Hepatocyte (in vitro differentiated cells): ENCODE measurements around the gene FBLN2. TPM values are rescaled to one million over a fixed set of nuclear protein-coding genes. Genes with fewer than 3 reads are reported as not detected.

Experiments
- DNase-seq: peaks from one replicate; pipeline ENCODE4 v3.0.0-alpha.2; 2016; ENCODE audit warnings: low spot score
- H2AFZ ChIP-seq: fragments of 200-600 bp; sonication (generic); 2 replicates; pipeline ENCODE4 v1.6.0; 2016; ENCODE audit warnings: antibody characterized with exemption, mild to moderate bottlenecking
- H3K27ac ChIP-seq: fragments of 200-600 bp; sonication (generic); 2 replicates; pipeline ENCODE4 v1.5.1; 2016; ENCODE audit warnings: mild to moderate bottlenecking
- H3K27me3 ChIP-seq: fragments of 200-600 bp; sonication (generic); 2 replicates; pipeline ENCODE4 v1.6.1; 2016
- H3K36me3 ChIP-seq: fragments of 200-600 bp; sonication (generic); replicated peaks from 2 replicates; pipeline ENCODE4 v1.5.1; 2016; ENCODE audit warnings: low read depth; ENCODE audit not compliant: insufficient read depth
- H3K4me1 ChIP-seq: fragments of 200-600 bp; sonication (generic); 2 replicates; pipeline ENCODE4 v1.5.1; 2016; ENCODE audit warnings: mild to moderate bottlenecking, moderate library complexity; ENCODE audit not compliant: insufficient read depth
- H3K4me2 ChIP-seq: fragments of 200-600 bp; sonication (generic); 2 replicates; pipeline ENCODE4 v1.6.0; 2016
- H3K4me3 ChIP-seq: fragments of 200-600 bp; sonication (generic); 2 replicates; pipeline ENCODE4 v1.5.1; 2016; ENCODE audit warnings: mild to moderate bottlenecking
- H3K79me2 ChIP-seq: fragments of 200-600 bp; sonication (generic); 2 replicates; pipeline ENCODE4 v1.6.0; 2017; ENCODE audit warnings: mild to moderate bottlenecking
- H3K9me2 ChIP-seq: fragments of 200-600 bp; sonication (generic); replicated peaks from 2 replicates; pipeline ENCODE4 v1.6.0; 2017; ENCODE audit warnings: mild to moderate bottlenecking; ENCODE audit not compliant: insufficient read depth
- H3K9me3 ChIP-seq: fragments of 200-600 bp; sonication (generic); 2 replicates; pipeline ENCODE4 v1.5.1; 2016; ENCODE audit warnings: low read depth, mild to moderate bottlenecking
- H4K20me1 ChIP-seq: fragments of 200-600 bp; sonication (generic); 2 replicates; pipeline ENCODE4 v1.6.0; 2016; ENCODE audit warnings: mild to moderate bottlenecking; ENCODE audit not compliant: insufficient read depth, poor library complexity, severe bottlenecking
- EZH2 ChIP-seq: fragments of 200-600 bp; sonication (generic); IDR thresholded peaks from 2 replicates; pipeline ENCODE4 v1.6.1; 2016; ENCODE audit warnings: antibody characterized with exemption, mild to moderate bottlenecking, borderline replicate concordance
- EZH2phosphoT487 ChIP-seq: fragments of 200-600 bp; sonication (generic); IDR thresholded peaks from one replicate; pipeline ENCODE4 v1.6.1; 2018; ENCODE audit warnings: antibody characterized with exemption, mild to moderate bottlenecking, low read depth, moderate library complexity; ENCODE audit not compliant: unreplicated experiment, severe bottlenecking
- WGBS: methylation state at CpG from one replicate; pipeline ENCODE4 v1.1.6; 2016; ENCODE audit warnings: low lambda C conversion rate; ENCODE audit errors: missing lambda C conversion rate; 5-methylcytosine and 5-hydroxymethylcytosine counted together
- polyA plus RNA-seq: library from polyadenylated mRNA; unstranded; fragments of >200 nt; fragmentation: Nextera tagmentation; extraction: Ambion mirVana; gene quantifications from 2 replicates; pipeline ENCODE4 v1.2.1, GENCODE V29; 2016
- total RNA-seq: library from RNA; depleted of rRNA; stranded (reverse); fragments of >200 nt; gene quantifications from 2 replicates; pipeline ENCODE4 v1.2.3, GENCODE V29; 2014
- TF ChIP-seq, protein P1 (sequence below): fragments of 200-600 bp; sonication (generic); IDR thresholded peaks from 2 replicates; pipeline ENCODE4 v1.5.1; 2016; ENCODE audit warnings: antibody characterized with exemption, mild to moderate bottlenecking; ENCODE audit not compliant: poor library complexity

FBLN2 gene
- total and polyA plus RNA-seq, 2 experiments from 2014 or later, result 75.8 to 76.2 TPM

DNA sequence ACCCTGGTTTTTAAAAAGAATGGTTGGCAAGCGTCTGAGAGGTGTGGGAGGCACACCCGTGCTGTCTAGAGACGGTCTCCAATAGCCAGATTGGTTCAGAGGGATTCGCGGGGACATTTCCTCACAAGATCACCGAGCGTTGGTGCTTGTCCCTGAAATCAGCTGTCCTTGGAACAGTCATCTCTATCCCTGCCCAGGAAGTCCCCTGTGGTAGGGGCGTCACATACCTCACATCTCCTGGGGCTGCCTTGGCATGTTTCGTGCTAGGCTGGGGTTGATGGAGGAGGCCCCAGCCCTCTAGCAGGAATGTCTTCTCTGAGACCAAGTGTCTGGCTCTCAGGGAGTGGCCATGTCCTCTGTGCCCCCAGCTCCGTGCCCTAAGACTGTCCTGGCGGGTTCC, 6.8 kb downstream of the FBLN2 start:
- no peaks in the 10 kb centered on the region for H3K27me3 ChIP-seq
- no peak overlapping the region for H3K4me3 ChIP-seq
- peak overlapping the region; percentile 74 for H3K27ac ChIP-seq
- H3K9me3 ChIP-seq, result no peaks in the 10 kb centered on the region
- DNase-seq, result no peak
- no peaks in the 10 kb centered on the region for H3K36me3 ChIP-seq
- H3K79me2 ChIP-seq, result peaks cover 2% of the 10 kb centered on the region
- WGBS, result 85% methylated on average over 11 of the region's 11 CpGs
- TF ChIP-seq EZH2phosphoT487 (no peak), EZH2 (no peak)
- TF ChIP-seq, protein P1, sequence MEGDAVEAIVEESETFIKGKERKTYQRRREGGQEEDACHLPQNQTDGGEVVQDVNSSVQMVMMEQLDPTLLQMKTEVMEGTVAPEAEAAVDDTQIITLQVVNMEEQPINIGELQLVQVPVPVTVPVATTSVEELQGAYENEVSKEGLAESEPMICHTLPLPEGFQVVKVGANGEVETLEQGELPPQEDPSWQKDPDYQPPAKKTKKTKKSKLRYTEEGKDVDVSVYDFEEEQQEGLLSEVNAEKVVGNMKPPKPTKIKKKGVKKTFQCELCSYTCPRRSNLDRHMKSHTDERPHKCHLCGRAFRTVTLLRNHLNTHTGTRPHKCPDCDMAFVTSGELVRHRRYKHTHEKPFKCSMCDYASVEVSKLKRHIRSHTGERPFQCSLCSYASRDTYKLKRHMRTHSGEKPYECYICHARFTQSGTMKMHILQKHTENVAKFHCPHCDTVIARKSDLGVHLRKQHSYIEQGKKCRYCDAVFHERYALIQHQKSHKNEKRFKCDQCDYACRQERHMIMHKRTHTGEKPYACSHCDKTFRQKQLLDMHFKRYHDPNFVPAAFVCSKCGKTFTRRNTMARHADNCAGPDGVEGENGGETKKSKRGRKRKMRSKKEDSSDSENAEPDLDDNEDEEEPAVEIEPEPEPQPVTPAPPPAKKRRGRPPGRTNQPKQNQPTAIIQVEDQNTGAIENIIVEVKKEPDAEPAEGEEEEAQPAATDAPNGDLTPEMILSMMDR, result no peak
- no peaks in the 10 kb centered on the region for H4K20me1 ChIP-seq
- H2AFZ ChIP-seq, result no peak overlapping the region
- no peaks in the 10 kb centered on the region for H3K9me2 ChIP-seq
- H3K4me1 ChIP-seq, result peaks cover 8% of the 10 kb centered on the region
- H3K4me2 ChIP-seq, result peak overlapping the region; percentile 37

DNA sequence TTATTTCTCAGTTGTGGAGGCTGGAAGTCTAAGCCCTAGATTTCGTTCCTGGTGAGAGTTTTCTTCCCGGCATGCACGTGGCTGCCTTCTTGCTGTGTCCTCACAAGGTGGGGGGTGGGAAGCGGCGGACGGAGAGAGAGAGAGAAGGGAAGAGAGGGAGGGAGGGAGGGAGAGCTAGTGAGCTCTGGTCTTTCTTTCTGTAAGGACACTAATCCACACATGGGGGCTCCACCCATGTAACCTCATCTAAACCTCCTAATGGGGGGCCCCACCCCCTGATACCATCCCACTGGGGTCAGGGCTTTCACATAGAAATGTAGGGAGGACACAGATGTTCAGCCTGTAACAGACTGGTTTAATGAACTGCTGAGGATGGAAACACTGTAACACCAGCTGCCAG, 7.3 kb downstream of the FBLN2 start:
- 43% methylated on average over 6 of the region's 6 CpGs for WGBS
- peak; percentile 51 for DNase-seq
- Histone ChIP-seq H3K79me2 (peaks cover 2% of the 10 kb centered on the region), H3K27me3 (no peaks in the 10 kb centered on the region), H3K9me3 (no peaks in the 10 kb centered on the region), H2AFZ (no peak overlapping the region), H3K27ac (peak overlapping the region; percentile 74), H3K4me1 (peaks cover 8% of the 10 kb centered on the region), H4K20me1 (no peaks in the 10 kb centered on the region), H3K36me3 (no peaks in the 10 kb centered on the region), H3K4me3 (no peak overlapping the region), H3K9me2 (no peaks in the 10 kb centered on the region), H3K4me2 (peak overlapping the region; percentile 37)
- TF ChIP-seq, protein P1, result no peak
- TF ChIP-seq EZH2, result no peak
- TF ChIP-seq EZH2phosphoT487, result no peak

DNA sequence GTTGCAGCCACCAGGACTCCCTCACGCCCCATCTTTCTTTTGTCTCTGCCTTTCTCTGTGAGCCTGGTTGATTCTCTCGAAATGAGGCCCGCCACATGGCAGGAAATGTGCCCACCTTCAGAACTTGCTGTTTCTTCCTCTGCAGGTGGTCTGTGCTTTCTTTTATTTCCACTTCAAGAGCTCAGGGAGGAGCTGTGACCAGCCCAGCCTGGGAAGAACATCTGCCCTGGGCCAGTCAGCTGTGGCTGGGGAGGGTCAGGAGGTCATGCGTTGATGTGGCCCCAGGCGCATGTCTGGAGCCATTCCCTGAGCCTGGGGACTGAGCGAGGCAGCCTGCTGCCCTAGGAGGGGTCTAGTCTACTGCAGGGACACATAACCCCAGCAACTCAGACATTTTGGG, 8.0 kb downstream of the FBLN2 start:
- H3K4me1 ChIP-seq, result peaks cover 8% of the 10 kb centered on the region
- 87% methylated on average over 6 of the region's 6 CpGs for whole genome bisulfite sequencing
- H3K27me3 ChIP-seq, result no peaks in the 10 kb centered on the region
- DNase-seq, result no peak
- H3K79me2 ChIP-seq, result peaks cover 2% of the 10 kb centered on the region
- H3K4me3 ChIP-seq, result no peak overlapping the region
- H3K27ac ChIP-seq, result no peak overlapping the region
- H3K4me2 ChIP-seq, result no peak overlapping the region
- H3K9me3 ChIP-seq, result no peaks in the 10 kb centered on the region
- H3K36me3 ChIP-seq, result no peaks in the 10 kb centered on the region
- H4K20me1 ChIP-seq, result no peaks in the 10 kb centered on the region
- H2AFZ ChIP-seq, result no peak overlapping the region
- H3K9me2 ChIP-seq, result no peaks in the 10 kb centered on the region
- TF ChIP-seq, protein P1, result no peak
- no peak for TF ChIP-seq EZH2phosphoT487
- TF ChIP-seq EZH2, result no peak

DNA sequence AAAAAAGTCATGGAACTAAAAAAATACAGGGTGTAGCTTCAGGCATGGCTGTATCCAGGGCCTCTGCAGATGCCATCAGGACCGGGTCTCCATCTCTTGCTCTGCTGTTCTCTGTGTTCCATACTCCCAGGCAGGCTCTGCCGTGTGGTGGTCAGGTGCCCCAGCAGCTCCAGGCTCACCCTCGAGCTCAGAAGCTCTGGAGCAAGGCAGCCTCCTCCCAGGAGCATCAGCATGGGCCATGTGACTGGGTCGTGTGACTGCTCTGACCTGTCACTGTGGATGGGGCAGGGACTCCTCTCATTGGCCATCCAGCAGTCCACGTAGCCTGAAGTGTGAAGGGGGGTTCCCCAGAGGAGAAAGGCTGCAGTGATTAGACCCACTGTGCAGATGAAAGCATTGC, 8.5 kb downstream of the FBLN2 start:
- no peak overlapping the region for H3K4me3 ChIP-seq
- no peak overlapping the region for H3K4me2 ChIP-seq
- peaks cover 2% of the 10 kb centered on the region for H3K79me2 ChIP-seq
- no peaks in the 10 kb centered on the region for H4K20me1 ChIP-seq
- no peaks in the 10 kb centered on the region for H3K36me3 ChIP-seq
- H3K27me3 ChIP-seq, result no peaks in the 10 kb centered on the region
- WGBS, result 83% methylated on average over 5 of the region's 5 CpGs
- no peaks in the 10 kb centered on the region for H3K9me2 ChIP-seq
- TF ChIP-seq, protein P1, result no peak
- TF ChIP-seq EZH2phosphoT487 (no peak), EZH2 (no peak)
- DNase-seq, result no peak
- H3K27ac ChIP-seq, result no peak overlapping the region
- H2AFZ ChIP-seq, result no peak overlapping the region
- no peaks in the 10 kb centered on the region for H3K9me3 ChIP-seq
- H3K4me1 ChIP-seq, result peaks cover 8% of the 10 kb centered on the region
